Right atrium auricular region (tissue), 2 donors: ENCODE results near the gene RNF182. TPM values are rescaled to one million over a fixed set of nuclear protein-coding genes. Genes with fewer than 3 reads are reported as not detected.
"Not testable (repeated sequence)": the region's sequence is repeated elsewhere in the genome, so short reads cannot be mapped to it uniquely, and the experiment has no call there.

ENCODE experiments used
- DNase-seq: peaks from one replicate; pipeline ENCODE4 v3.0.0-alpha.2; 2019; ENCODE audit warnings: low spot score
- H3K27ac ChIP-seq, 2 donors: fragments of 200-600 bp; sonication (generic); 1 replicate in 1 of 2; 2 replicates in 1 of 2; pipeline ENCODE4 v1.5.1; 2016 to 2019
- H3K27me3 ChIP-seq, 2 donors: fragments of 200-600 bp; sonication (generic); one replicate each; pipeline versions ENCODE4 v1.5.1 to v1.6.0; 2017 to 2019
- H3K36me3 ChIP-seq: fragments of 200-600 bp; sonication (generic); one replicate; pipeline ENCODE4 v1.5.1; 2016
- H3K4me1 ChIP-seq, 2 donors: fragments of 200-600 bp; sonication (generic); one replicate each; pipeline versions ENCODE4 v1.5.1 to v1.6.0; 2017 to 2019
- H3K4me3 ChIP-seq, 2 donors: fragments of 200-600 bp; sonication (generic); 1 replicate in 1 of 2; 2 replicates in 1 of 2; pipeline ENCODE4 v1.5.1; 2017 to 2019; ENCODE audit warnings: mild to moderate bottlenecking in 1 of 2, moderate library complexity in 1 of 2
- H3K9me3 ChIP-seq, 2 donors: fragments of 200-600 bp; sonication (generic); one replicate each; pipeline ENCODE4 v1.5.1; 2019
- CTCF ChIP-seq, 2 donors: fragments of 200-600 bp; sonication (generic); IDR thresholded peaks; one replicate each; pipeline ENCODE4 v1.5.1; 2019; ENCODE audit warnings: antibody characterized with exemption in 2 of 2
- total RNA-seq, 2 donors: library from RNA; depleted of rRNA; stranded (reverse); fragments of >200 nt; gene quantifications; one replicate each; pipeline ENCODE4 v1.1.0, GENCODE V29; 2016

RNF182 gene
- total RNA-seq, 2 donors from 2014 or later, result 0.67 to 0.83 TPM

GRCh38 chr6:13971303-13971702, 46.6 kb downstream of the RNF182 start:
- Histone ChIP-seq H3K27me3 (no peaks in the 10 kb centered on the region), H3K9me3 (peaks cover 6 to 8% of the 10 kb centered on the region in 2 donors), H3K4me1 (no peaks in the 10 kb centered on the region), H3K4me3 (no peak overlapping the region), H3K27ac (no peak overlapping the region), H3K36me3 (no peaks in the 10 kb centered on the region)
- no peak for TF ChIP-seq CTCF (IDR thresholded peaks at IDR 0.05)
- no peak for DNase-seq

DNA sequence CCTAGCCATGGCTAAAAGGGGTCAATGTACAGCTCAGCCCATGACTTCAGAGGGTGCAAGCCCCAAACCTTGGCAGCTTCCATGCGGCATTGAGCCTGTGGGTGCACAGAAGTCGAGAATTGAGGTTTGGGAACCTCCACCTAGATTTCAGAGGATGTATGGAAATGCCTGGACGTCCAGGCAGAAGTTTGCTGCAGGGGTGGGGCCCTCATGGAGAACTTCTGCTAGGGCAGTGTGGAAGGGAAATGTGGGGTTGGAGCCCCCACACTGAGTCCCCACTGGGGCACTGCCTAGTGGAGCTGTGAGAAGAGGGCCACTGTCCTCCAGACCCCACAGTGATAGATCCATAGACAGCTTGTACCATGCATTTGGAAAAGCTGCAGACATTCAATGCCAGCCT, 47.9 kb downstream of the RNF182 start:
- DNase-seq, H3K4me3 ChIP-seq, H3K36me3 ChIP-seq, H3K27ac ChIP-seq, H3K27me3 ChIP-seq, H3K4me1 ChIP-seq, H3K9me3 ChIP-seq: not testable (repeated sequence)

DNA sequence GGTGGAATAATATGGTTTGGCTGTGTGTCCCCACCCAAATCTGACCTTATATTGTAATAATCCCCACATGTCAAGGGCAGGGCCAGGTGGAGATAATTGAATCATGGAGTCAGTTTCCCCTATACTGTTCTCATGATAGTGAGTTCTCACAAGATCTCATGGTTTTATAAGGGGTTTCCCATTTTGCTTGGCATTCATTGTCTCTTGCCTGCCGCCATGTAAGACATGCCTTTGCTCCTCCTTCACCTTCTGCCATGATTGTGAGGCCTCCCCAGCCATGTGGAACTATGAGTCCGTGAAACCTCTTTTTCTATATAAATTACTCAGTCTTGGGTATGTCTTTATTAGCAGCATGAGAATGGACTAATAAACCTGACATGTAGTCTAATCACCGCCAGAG, 48.7 kb downstream of the RNF182 start:
- not testable (repeated sequence) for H3K36me3 ChIP-seq, DNase-seq, H3K27ac ChIP-seq, H3K27me3 ChIP-seq, H3K4me3 ChIP-seq, H3K4me1 ChIP-seq, H3K9me3 ChIP-seq

DNA sequence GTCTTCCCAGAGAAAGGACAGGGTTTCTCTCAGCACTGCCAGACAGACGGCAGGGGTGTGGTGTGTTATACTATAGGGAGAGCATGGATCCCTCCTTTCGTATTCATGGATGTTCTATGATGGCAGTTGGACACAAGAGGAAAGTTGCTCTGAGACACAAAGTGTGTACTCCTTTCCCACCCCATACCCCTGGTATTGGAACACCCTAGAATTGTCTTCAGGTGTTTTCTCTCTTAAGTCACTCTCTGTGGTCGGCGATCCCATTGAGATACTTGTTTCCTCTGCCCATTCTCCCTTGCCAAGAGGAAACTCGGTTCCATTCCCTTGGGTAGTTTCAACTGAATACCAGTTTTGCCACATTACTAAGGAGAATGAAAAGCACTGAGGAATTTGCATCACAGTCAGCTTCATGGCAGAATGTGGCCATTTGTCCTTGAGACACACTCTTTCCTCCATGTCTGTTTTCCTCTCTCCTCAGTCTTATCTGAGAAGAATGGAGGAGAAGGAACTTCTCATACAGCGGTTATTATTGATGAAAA, 53.4 kb downstream of the RNF182 start:
- Histone ChIP-seq H3K4me1 (no peaks in the 10 kb centered on the region), H3K27ac (no peak overlapping the region), H3K36me3 (no peaks in the 10 kb centered on the region), H3K9me3 (peaks cover 0 to under 1% of the 10 kb centered on the region in 2 donors), H3K4me3 (no peak overlapping the region), H3K27me3 (no peaks in the 10 kb centered on the region)
- DNase-seq, result no peak
- no peak for TF ChIP-seq CTCF (IDR thresholded peaks at IDR 0.05)

- Histone ChIP-seq H3K4me1 (no peaks in the 10 kb centered on the region), H3K27me3 (no peaks in the 10 kb centered on the region), H3K36me3 (no peaks in the 10 kb centered on the region), H3K9me3 (no peaks in the 10 kb centered on the region), H3K27ac (no peak overlapping the region), H3K4me3 (no peak overlapping the region)
- no peak for DNase-seq
- no peak for TF ChIP-seq CTCF (IDR thresholded peaks at IDR 0.05)
These were observed 54.0 kb downstream of the RNF182 start for GRCh38 chr6:13978787-13979186.

DNA sequence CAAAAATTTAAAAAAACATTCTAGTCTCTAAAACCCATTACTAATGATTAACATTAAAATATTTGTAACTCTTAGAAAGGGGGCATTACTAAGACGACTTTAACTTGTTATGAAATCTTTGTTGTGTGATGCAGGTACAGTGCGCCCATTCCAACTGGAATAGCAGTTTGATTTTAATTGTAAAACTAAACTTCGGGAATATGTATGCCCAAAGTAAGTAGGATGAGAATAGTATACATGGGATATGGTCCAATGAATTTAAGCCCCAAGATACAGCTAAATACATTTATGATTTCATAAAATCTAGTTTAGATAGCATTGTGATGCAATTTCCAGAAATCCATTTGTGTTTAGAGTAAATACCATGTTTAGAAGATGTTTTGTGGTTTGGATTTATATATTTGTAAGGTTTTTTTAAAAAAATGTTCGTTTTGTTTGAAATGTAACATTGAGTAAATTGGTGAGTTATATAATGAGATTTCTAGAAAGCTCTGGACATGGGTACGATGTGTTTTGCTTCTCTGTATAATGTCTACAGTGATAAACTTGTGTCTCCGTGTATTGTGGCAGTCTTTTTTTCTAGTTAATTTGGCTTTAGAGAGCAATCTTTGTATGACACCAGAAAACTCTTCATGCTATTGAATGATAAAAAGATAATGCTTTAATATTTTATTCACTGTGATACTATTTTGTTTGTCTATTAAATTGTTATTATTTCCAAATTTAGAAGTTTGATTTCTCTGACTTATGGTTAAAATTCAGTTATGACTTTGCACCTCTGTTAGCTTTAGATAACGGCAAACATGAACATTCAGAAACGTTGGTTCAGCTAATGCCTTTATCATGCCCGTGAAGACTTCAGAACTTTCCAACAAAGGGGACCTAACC, 54.8 kb downstream of the RNF182 start:
- Histone ChIP-seq H3K4me3 (no peak overlapping the region), H3K36me3 (no peaks in the 10 kb centered on the region), H3K9me3 (no peaks in the 10 kb centered on the region), H3K27ac (no peak overlapping the region), H3K27me3 (no peaks in the 10 kb centered on the region), H3K4me1 (no peaks in the 10 kb centered on the region)
- TF ChIP-seq CTCF (IDR thresholded peaks at IDR 0.05), result no peak
- no peak for DNase-seq
